D341Med (cell line): ENCODE data around the gene BCL7A.
"Not testable (repeated sequence)": the region's sequence is repeated elsewhere in the genome, so short reads cannot be mapped to it uniquely, and the experiment has no call there.

Source experiments
- DNase-seq: peaks from one replicate; pipeline ENCODE4 v3.0.0; 2012; ENCODE audit warnings: low spot score

The BCL7A gene

GRCh38 chr12:122096014-122096413 lies 74.3 kb downstream of the BCL7A start:
- no peak for DNase-seq

GRCh38 chr12:122096591-122097149 lies 75.0 kb downstream of the BCL7A start:
- no peak for DNase-seq

- no peak for DNase-seq
These were observed 75.9 kb downstream of the BCL7A start for GRCh38 chr12:122097584-122097926.

GRCh38 chr12:122097927-122098756 lies 76.5 kb downstream of the BCL7A start:
- DNase-seq = no peak

- no peak for DNase-seq
These were observed 77.6 kb downstream of the BCL7A start for GRCh38 chr12:122099280-122099749.

- DNase-seq = no peak
These were observed 78.2 kb downstream of the BCL7A start for GRCh38 chr12:122099856-122100255.

GRCh38 chr12:122100568-122100967 lies 78.9 kb downstream of the BCL7A start:
- DNase-seq = no peak

- DNase-seq = no peak
These were observed 80.6 kb downstream of the BCL7A start for GRCh38 chr12:122102331-122102730.

GRCh38 chr12:122104844-122105243 lies 83.2 kb downstream of the BCL7A start:
- no peak for DNase-seq

GRCh38 chr12:122105496-122105895 lies 83.8 kb downstream of the BCL7A start:
- not testable (repeated sequence) for DNase-seq

- DNase-seq = no peak
These were observed 85.2 kb downstream of the BCL7A start for GRCh38 chr12:122106843-122107242.

- DNase-seq = no peak
These were observed 85.6 kb downstream of the BCL7A start for GRCh38 chr12:122107261-122107660.

GRCh38 chr12:122111089-122111641 lies 89.5 kb downstream of the BCL7A start:
- DNase-seq = no peak
